Measurements from ENCODE around the gene TMEM240. TPM values are rescaled to one million over a fixed set of nuclear protein-coding genes. Genes with fewer than 3 reads are reported as not detected.

The TMEM240 gene
- total and polyA plus RNA-seq, 10 donors = 0.39 to 5.3 (median 2.6) TPM; not detected in 1

GRCh38 chr1:1538334-1538733, 2.1 kb downstream of the TMEM240 start:
- DNase-seq = no peak
- WGBS, 5 donors = 88 to 94% (median 92%) methylated on average over 17 to 23 of the region's 23 CpGs
- intact Hi-C loops (cut with DNase I; ENCODE audit: low total_unique reads) = no loop called here

DNA sequence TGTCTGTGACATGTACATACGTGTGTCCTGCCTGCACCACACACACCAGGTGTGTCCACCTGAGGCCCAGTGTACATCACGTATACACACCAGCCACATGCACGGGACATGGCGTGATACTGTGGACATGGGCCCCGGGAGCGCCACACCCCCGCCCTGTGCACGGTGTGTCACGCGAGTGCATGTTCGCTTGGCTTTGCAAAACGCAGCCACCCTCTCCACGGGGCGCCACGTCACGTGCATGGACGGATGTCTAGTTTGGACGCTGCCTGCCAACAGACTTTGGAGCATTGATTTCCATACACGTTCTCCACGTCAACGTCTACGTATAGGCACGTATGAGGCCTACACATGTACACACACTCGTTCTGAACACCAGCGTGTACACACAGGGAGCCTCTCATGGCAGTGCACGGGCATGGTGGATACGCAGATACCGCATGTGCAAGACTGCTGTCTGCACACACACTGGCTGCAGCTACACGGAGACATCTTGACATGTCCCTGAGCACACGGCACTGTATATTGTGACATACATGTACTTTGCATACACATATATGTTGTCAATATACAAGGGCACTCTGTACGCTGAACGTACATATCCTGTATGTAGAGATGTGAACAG, 2.7 kb downstream of the TMEM240 start:
- TF ChIP-seq POLR2AphosphoS5 (IDR thresholded peaks at IDR 0.05) (peak in 1 of 3 donors; percentile 10), CTCF (IDR thresholded peaks at IDR 0.05 in 8 of 11, conservative IDR thresholded peaks at IDR 0.05 in 3 of 11) (no peak), POLR2A (IDR thresholded peaks at IDR 0.05) (no peak)
- intact Hi-C loops (cut with DNase I; ENCODE audit: low total_unique reads) = no loop called here
- peaks cover 0 to 1% (median 0%) of the 10 kb centered on the region in 8 donors for H3K9me3 ChIP-seq
- no peak overlapping the region for H3K27ac ChIP-seq
- 93 to 96% (median 94%) methylated on average over 28 to 32 of the region's 32 CpGs for WGBS, 5 donors
- peaks cover 0 to 45% (median 22%) of the 10 kb centered on the region in 6 donors for H3K4me1 ChIP-seq
- no peak overlapping the region for H3K4me3 ChIP-seq
- no peak for DNase-seq
- peaks cover 0 to 49% (median 18%) of the 10 kb centered on the region in 6 donors for H3K36me3 ChIP-seq
- H3K27me3 ChIP-seq (replicated peaks in 1 of 7) = peaks cover 0 to 20% (median 0%) of the 10 kb centered on the region in 7 donors

More at GRCh38 chr1:1538334-1538733, 2.1 kb downstream of the TMEM240 start:
- Histone ChIP-seq H3K4me1 (peaks cover 0 to 51% (median 28%) of the 10 kb centered on the region in 6 donors), H3K27ac (no peak overlapping the region), H3K27me3 (replicated peaks in 1 of 7) (peaks cover 0 to 20% (median 0%) of the 10 kb centered on the region in 7 donors), H3K9me3 (no peaks in the 10 kb centered on the region), H3K4me3 (no peak overlapping the region), H3K36me3 (peaks cover 0 to 49% (median 23%) of the 10 kb centered on the region in 6 donors)
- TF ChIP-seq POLR2A (IDR thresholded peaks at IDR 0.05) (no peak), POLR2AphosphoS5 (IDR thresholded peaks at IDR 0.05) (no peak), CTCF (IDR thresholded peaks at IDR 0.05 in 8 of 11, conservative IDR thresholded peaks at IDR 0.05 in 3 of 11) (no peak)

DNA sequence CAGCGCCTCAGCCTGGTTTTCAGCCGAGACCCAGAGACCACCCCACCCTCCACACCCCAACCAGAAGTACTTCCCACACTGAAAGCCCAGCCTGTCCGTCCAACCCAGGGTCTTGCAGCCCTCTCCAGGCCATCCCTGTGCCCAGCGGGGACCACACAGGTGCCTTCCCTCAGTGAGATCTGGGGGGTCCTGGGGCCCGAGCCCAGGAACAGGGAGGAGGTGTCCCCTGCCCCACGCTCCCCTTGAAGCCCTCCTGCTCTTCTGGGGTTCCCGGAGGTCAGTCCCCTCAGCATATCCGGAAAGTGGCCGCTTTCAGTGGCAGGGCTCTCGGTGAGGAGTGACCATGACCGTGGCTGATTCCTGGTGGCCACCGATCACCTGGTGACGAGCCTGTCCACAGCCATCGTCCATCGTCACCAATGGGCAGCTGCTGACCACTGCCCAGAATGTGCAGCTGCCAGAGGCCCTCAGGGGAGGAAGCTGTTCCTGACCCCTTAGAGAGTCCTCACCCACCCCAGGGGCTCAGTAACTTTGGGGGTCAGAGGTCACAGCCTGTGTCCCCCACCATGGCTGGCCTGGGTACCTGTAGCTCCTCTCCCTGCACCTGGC, 3.4 kb downstream of the TMEM240 start:
- Histone ChIP-seq H3K4me3 (no peak overlapping the region), H3K27ac (no peak overlapping the region), H3K27me3 (replicated peaks in 1 of 7) (peaks cover 0 to 20% (median 0%) of the 10 kb centered on the region in 7 donors), H3K36me3 (peaks cover 0 to 48% (median 13%) of the 10 kb centered on the region in 6 donors), H3K9me3 (peaks cover 0 to 8% (median 5%) of the 10 kb centered on the region in 8 donors), H3K4me1 (peaks cover 0 to 38% (median 20%) of the 10 kb centered on the region in 6 donors)
- DNase-seq = no peak
- 76 to 94% (median 93%) methylated on average over 3 to 15 of the region's 15 CpGs for WGBS, 5 donors
- TF ChIP-seq POLR2AphosphoS5 (IDR thresholded peaks at IDR 0.05) (no peak), CTCF (IDR thresholded peaks at IDR 0.05 in 8 of 11, conservative IDR thresholded peaks at IDR 0.05 in 3 of 11) (no peak), POLR2A (IDR thresholded peaks at IDR 0.05) (no peak)
- intact Hi-C loops (cut with DNase I; ENCODE audit: low total_unique reads) = no loop called here

All from spleen (tissue), 11 donors.